ENCODE data around the gene NOTUM.
"Not testable (repeated sequence)": the region's sequence is repeated elsewhere in the genome, so short reads cannot be mapped to it uniquely, and the experiment has no call there.

The NOTUM gene

DNA sequence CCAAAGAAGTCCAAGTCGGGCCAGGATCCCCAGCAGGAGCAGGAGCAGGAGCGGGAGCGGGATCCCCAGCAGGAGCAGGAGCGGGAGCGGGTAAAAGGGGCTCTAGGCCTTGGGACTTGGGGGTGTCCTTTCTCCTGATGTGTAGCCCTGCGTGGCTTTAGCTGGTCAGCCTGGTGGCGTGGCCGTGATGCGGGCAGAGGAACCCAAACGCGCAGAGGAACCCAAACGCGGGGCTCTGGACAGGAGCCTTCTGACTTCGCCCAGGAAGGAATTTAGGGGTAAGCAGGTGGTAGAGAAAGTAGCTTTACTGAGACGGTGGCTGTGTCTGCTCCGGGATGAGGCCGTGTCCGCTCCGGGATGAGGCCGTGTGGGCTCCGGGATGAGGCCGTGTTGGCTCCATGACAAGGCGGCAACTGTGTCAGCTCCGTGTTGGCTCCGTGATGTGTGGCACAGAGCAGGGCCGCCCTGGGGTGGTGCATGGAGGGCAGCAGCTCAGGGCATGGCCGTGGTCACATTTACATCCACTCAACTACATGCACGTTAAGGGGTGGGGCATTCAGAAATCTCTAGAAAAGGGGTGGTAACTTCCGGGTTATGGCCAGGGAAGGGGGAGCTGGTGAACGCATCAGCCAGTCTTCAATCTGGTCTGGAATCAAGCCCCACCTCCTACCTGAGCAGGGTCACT lies 35.9 kb upstream of the NOTUM start:
- H3K4me3 ChIP-seq (ENCODE audit: low read depth, low read length), result no peak overlapping the region

DNA sequence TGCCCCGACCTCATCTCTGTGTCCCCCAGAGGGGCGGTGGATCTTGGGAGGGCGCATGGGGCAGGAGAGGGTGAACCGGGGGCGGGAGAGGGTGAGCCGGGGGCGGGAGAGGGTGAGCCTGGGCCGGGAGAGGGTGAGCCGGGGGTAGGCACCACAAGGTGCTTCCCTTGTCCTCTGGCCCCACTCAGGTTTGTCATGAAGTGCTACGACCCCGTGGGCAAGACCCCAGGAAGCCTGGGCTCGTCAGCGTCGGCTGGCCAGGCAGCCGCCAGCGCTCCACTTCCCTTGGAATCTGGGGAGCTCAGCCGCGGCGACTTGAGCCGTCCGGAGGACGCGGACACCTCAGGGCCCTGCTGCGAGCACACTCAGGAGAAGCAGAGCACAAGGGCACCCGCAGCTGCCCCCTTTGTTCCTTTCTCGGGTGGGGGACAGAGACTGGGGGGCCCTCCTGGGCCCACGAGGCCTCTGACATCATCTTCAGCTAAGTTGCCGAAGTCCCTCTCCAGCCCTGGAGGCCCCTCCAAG lies 35.3 kb upstream of the NOTUM start:
- no peak overlapping the region for H3K4me3 ChIP-seq (ENCODE audit: low read depth, low read length)

DNA sequence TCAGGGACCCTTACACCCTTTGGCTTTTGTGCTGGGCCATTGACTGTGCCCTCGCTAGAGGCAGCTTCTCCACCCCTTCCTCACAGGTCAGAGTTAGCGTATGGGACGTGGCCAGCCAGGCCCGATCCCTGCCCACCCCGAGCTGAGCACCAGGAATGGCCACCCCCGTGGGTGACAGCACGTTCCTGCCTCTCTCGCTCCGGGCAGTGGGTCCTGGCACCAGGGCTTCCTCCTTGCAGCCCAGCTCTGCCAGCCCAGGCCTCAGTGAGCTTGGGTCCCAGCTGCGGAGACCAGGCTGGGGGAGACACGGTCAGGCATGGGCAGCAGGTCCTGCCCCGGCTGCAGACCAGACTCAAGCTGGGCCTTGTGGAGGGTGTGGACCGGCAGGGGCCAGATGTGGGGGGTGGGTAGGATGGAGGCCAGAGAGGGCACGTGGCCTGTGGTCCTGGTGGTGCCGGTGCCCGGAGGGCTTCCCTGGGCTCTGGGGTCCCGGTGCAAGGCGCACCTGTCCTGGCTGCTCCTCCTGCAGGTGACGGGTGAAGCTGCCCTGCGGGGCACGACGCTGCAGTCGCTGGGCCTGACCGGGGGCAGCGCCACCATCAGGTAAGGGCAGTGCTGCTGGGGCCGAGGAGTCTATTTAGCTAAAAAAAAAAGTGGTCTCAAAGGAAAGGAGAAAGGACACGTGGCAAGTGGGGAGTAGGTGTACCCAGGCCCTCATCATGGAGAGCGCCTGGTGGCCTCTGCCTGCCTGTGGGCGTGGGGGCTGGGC lies 34.7 kb upstream of the NOTUM start:
- H3K4me3 ChIP-seq (ENCODE audit: low read depth, low read length), result no peak overlapping the region

DNA sequence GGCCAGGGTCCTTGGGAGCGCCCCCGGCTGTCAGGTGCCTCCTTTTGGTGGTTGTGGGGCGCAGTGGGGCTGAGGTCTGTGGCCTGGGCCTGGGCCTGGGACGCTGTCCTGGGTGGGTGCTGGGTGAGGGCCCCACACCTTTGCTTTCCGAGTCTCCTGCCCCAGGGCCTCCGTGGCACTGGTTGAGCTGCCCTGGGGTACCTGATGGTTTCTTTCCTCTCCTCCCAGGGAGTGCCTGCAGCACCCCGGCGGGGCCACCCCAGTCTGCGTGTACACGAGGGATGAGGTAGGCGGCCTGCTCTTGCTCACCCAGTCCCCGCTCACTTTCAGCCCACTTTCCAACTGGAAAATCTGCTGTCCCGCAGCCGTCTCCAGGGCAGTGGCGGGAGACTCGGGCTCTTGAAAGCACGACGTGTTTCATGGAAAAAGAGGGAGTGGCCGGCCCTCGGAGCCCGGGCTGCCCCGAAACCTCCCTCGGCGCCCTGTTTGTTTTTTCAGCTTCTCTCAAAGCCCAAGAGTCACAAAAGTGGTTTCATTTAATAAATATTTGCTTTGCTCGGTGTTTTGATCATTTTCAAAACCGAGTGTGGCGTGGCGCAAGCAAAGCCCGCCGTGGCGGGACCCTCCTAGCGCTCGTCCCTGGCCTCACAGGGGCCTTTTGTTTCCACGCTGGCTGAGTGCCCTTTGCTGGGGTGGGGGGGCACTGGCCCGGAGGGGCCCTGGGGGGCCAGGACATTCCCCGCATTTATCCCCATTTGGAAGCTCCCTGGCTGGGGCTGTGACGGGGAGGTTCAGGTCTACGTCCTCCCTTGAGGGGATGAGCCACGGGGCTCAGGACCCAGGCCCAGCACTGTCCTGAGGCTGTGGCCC lies 33.8 kb upstream of the NOTUM start:
- H3K4me3 ChIP-seq (ENCODE audit: low read depth, low read length), result no peak overlapping the region

DNA sequence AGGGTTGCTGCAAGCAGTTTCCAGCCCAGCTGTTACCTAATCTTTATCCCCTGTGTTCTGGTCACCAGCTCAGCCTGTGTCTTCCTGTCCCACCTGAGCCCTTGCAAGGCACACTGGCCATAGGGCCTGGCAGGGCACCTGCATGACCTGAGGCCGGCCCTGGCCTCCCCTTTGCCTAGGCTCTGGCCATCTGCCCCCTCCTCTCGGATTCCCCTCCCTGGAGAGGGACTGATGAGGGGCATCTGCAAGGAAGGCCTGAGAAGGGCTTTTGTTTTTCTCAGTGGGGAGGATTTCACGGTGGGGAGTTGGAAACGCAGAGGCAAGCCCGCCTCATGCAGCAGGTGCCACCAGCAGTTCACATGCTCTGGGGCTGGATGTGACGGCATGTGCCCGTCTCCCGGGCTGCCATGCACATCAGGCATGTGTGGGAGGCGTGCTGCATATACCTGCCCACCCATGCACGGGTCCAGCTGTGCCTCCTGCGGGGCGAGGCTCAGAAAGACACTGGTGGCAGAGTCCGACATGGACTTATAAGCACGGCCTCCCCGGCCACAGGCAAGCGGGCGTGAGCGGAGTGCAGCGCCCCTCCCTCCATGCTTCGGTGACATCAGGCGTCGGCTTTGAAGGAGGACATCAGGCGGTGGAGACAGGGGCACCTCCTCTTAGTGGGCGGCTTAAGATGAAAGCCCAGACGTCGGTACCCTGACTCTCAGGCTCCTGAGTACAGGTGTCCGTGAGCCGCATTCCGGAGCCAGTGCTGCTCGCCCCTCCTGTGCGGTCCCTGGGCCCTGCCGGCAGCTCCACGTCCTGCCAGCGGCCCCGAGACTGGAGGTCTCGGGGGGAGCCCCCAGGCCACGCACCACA lies 33.0 kb upstream of the NOTUM start:
- H3K4me3 ChIP-seq (ENCODE audit: low read depth, low read length), result no peak overlapping the region

DNA sequence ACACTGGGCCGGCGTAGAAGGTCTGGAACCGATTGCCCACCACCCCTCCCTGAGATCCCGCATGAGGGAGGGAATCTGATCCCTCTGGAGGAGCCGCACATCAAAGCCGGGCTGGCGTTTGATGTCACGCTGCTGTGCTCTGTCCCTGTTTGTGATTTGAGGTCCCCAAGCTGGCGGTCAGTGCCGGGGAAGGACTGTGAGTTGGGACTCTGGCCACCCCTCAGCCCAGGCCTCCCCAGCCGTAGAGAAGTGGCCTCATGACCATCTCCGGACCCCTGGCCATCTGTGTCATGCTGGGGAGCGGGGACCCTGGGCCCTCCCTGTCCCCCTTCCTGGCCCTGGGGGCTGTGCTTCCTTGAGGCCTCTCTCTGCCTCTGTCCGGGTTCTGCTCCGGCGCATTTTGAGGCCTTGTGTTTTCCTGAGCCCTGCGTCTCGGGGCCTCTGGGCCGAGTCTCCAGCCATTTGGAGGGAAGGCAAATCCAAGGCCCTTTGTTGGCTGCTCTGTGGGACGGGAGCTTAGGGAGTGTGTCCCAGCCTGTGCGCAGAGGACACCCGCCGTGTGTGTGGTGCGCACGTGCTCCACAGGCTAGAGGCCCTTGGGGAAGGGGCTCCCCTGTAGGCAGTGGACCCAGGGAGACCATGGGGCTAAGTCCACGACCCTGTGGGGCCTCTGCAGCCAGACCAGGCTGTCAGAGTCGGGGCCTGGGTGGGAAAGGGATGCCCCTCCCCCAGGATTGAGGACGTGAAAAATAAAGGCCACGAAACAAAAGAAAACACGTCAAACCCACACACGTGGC lies 31.5 kb upstream of the NOTUM start:
- no peak overlapping the region for H3K4me3 ChIP-seq (ENCODE audit: low read depth, low read length)

DNA sequence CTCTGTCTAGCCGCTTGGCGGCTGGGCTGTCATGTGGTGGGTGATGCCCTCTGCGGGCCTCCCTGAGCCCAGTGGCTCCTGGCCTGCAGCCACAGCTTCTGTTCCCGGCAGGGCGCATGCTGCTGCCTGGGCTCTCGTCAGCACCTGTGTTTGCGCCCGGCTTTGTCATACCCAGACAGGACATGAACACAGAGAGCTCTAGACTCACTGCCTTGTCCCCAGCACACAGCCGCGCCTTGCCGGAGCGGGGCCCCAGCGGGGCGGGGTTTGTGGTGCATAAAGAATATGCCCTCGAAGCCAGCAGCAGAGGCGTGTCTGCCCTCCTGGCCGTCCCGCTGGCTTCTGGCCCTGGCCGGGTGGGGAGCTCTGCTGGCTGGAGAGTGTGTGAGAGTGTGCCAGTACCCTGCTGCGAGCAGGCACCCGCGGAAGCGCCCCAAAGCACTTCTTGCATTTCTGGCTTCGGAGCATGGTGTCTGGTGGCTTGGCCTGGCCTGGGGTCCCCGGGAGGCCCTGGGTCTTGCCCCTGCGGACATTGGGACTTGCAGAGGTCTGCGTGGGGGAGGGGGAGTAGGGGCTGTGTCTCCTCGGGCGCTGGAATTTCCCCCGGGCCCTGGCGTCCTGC lies 30.8 kb upstream of the NOTUM start:
- H3K4me3 ChIP-seq (ENCODE audit: low read depth, low read length), result no peak overlapping the region

DNA sequence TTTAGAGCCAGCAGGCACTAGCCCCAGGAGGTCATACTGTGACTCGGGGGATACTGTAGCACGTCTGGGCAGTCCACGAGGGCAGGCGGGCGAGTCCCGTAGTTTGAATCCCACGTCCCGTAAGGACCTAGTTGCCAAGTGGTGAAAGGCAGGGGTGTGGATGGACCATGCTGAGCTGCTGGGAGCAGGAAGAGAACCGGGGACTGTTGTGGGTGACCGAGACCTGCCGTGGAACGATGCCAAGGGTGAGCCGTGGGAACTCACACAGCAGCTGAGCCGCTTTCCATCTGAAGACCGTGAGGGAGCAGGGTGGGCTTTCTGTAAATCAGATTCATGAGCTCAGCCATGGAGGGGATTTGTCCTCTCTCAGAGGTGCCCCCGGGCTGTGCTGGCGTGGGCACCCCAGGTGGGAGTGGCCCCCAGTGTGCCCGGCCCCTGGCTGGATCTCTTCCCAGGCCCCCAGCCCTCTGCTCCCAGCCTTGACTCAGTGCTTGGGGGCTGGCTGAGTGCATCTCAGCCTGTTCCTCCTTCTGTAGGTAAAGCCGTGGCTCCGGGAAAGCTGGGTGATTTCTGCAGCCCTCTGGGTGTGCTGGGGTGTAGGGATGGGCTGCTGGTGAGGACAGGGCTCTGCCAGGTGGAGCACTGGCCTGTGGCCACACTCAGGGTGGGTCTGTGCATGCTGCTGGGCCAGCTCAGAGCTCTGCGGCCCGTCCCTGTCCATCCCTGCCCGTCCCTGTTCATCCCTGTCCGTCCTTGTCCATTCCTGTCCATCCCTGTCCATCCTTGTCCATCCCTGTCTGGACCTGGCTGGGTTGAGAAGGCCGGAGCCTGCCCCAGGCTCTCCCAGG lies 30.1 kb upstream of the NOTUM start:
- H3K4me3 ChIP-seq (ENCODE audit: low read depth, low read length), result no peak overlapping the region

DNA sequence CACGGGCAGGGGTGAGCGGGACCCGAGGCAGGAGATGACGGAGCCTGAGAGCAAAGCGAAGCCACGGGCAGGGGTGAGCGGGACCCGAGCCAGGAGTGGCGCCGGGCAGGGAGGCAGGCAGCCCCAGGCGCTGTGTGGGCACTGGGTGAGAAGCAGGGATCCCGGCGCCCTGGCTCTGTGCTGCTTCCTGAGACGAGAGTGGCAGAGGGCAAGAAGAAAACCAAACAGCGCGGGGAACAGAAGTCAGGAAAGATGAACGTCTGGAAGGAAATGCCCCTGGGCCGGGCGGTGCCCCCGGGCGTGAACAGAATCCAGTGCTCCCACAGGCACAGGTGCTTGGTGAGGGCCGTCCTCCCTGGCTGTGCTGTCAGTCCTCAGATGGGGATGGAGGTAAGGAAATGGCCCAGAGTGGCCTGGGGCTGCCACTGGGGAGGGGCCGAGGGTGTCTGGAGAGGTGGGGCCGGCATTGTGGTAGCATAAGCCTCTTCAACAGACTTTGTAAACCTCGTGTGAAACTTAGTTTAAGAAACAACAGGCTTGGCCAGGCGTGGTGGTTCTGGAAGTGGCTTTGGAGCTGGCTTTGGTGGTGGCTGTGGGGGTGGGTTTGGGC lies 26.3 kb upstream of the NOTUM start:
- H3K4me3 ChIP-seq (ENCODE audit: low read depth, low read length), result no peak overlapping the region

DNA sequence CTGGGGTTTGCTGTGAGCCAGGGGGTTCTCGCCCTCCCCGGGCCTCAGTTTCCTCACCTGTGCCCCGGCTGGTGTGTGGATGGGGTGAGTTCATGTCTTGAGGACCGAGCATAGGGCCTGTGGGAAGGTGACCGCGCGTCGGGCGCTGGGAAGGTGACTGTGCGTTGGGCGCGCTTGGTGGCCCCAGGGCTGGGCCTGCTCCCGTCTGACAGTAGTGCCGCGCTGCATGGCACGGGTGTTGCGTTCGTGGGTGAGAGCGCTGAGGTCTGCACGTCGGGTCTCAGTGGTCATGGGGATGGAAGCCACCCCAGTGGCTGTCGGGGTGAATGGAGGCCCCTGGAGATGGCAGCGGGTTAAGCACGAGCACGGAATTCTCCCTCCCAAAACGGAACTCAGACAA lies 25.6 kb upstream of the NOTUM start:
- H3K4me3 ChIP-seq (ENCODE audit: low read depth, low read length), result no peak overlapping the region

DNA sequence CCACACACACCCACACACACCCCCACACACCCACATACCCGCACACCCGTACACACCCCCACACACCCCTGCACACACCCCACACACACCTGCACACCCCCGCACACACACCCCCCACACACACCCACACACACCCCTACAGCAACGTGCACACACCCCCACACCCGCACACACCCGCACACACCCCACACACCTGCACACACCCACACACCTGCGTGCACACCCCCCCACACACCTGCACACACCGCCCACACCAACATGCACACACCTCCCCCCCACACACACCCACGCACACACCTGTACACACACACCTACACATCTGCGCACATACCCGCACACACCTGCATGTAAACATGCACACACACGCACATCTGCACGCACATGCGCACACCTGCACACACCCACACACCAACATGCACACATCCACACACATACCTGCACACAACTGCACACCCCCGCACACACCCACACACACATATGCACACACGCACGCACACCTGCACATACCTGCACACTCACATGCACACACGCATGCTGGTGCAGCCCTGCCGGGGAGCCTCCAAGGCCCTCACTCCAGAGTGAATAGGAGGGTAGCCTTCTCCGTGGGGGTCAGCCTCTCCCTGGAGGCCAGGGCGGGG lies 23.9 kb upstream of the NOTUM start:
- no peak overlapping the region for H3K4me3 ChIP-seq (ENCODE audit: low read depth, low read length)

DNA sequence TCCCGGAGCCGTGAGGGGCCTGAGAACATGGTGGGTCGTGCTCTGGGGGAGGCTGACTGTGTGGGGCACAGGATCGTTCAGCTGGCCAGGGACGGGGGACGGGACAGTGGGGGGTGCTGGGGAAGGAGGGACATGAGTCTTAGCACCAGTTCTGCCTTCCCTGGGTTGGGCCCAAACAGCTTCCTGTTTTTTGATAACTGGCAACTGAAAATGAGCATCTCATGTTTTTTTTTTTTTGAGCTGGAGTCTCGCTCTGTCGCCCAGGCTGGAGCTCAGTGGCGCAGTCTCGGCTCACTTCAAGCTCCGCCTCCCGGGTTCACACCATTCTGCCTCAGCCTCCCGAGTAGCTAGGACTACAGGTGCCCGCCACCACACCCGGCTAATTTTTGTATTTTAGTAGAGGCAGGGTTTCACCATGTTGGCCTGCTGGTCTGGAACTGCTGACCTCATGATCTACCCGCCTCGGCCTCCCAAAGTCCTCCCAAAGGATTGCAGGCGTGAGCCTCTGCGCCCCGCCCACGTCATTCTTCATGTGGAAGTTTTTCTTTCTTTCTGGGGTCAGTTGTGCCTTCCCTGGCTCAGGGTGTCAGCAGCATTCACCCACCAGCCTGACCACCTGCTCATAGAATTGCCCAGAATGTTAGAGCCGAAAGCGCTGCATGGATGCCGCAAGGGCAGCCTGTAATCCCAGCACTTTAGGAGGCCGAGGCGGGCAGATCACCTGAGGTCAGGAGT lies 22.8 kb upstream of the NOTUM start:
- H3K4me3 ChIP-seq (ENCODE audit: low read depth, low read length), result no peak overlapping the region

DNA sequence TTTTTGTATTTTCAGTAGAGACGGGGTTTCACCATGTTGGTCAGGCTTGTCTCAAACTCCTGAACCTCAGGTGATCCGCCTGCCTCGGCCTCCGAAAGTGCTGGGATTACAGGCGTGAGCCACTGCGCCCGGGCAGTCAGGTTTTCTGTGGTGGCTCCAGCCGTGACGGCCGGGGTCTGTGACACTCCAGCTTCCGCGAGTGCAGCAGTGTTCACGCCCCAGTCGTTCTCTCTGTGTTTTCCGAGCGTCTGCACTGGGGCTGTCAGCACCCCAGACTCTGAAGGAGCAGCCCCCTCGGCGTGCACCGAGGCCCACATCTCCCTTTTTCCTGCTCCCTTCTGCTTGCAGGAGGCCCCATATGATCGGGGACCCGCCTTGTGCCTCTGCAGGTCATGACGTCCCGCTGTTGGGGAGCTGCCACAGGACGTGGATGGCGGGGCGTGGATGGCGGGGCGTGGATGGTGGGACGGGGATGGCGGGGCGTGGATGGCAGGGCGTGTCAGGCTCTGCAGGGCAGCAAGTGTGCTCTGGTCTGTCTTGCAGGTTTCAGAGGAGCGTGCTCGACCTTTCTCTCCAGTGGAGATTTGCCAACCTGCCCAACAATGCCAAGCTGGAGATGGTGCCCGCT lies 22.1 kb upstream of the NOTUM start:
- no peak overlapping the region for H3K4me3 ChIP-seq (ENCODE audit: low read depth, low read length)

DNA sequence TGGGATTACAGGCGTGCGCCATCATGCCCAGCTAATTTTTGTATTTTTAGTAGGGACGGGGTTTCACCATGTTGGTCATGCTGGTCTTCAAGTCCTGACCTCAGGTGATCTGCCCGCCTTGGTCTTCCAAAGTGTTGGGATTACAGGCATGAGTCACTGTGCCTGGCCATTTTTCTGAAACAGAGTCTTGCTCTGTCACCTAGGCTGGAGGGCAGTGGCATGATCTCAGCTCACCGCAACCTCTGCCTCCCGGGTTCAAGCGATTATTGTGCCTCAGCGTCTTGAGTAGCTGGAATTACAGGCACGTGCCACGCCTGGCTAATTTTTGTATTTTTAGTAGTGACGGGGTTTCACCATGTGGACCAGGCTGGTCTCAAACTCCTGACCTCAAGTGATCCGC lies 20.5 kb upstream of the NOTUM start:
- H3K4me3 ChIP-seq (ENCODE audit: low read depth, low read length), result not testable (repeated sequence)

DNA sequence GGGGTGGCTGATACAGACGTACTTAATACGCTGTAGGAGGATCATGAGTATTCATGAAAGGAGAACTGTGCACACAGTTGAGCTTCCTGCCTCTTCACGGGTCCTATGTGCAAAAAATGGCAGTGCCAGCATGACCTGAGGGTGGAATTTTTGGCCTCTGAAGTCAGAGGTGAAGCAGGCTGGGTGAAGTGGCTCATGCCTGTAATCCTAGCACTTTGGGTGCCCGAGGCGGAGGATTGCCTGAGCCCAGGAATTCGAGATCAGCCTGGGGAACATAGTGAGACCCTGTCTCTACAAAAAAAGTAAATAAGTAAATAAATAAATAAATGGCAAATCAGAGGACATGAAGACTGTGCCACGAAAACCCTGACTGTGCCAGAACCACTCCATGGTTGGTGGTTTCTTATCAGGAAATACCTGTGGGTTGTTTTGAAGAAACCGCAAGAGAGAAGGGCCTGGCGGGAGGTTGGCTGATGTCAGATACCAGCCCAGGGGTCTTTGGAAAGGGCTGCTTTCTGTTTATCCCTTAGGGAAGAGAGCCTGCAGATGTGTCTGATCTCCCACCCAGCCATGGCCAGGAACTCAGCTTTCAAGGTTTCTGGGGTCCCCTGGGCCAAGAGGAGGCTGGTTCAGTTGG lies 19.8 kb upstream of the NOTUM start:
- H3K4me3 ChIP-seq (ENCODE audit: low read depth, low read length), result no peak overlapping the region

DNA sequence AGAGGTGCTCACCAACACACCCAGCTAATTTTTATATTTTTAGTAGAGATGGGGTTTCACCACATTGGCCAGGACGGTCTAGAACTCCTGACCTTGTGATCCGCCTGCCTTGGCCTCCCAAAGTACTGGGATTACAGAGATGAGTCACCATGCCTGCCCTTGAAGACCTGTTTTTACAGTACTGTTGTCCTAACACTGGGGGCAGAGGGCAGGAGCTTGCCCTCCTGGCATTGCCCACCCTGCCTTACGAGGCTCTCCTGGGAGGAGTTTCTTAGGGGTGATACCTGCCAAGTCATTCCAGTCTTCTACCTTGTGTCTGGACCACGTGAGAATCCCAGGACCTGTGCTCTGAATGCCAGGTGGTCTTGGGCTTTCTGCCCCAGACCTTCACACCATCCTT lies 19.1 kb upstream of the NOTUM start:
- no peak overlapping the region for H3K4me3 ChIP-seq (ENCODE audit: low read depth, low read length)

All from iPS-11a (cell line).